ENCODE measurements around the gene CAST.
A peak's percentile ranks its signal among the peaks of the same experiment; 100 is the strongest.

Gene CAST

GRCh38 chr5:96642281-96642640 is 19.9 kb upstream of the CAST start:
- DNase-seq (ENCODE audit: low read depth in 2 of 2), result no peak

GRCh38 chr5:96645091-96645490 is 17.1 kb upstream of the CAST start:
- no peak for DNase-seq (ENCODE audit: low read depth in 2 of 2)

- DNase-seq (ENCODE audit: low read depth in 2 of 2), result no peak
Measured at GRCh38 chr5:96648023-96648422, 14.2 kb upstream of the CAST start.

- no peak for DNase-seq (ENCODE audit: low read depth in 2 of 2)
Measured at GRCh38 chr5:96648593-96648992, 13.6 kb upstream of the CAST start.

GRCh38 chr5:96649251-96649662 is 12.9 kb upstream of the CAST start:
- no peak for DNase-seq (ENCODE audit: low read depth in 2 of 2)

- DNase-seq (ENCODE audit: low read depth in 2 of 2), result no peak
Measured at GRCh38 chr5:96649681-96650540, 12.3 kb upstream of the CAST start.

- DNase-seq (ENCODE audit: low read depth in 2 of 2), result no peak
Measured at GRCh38 chr5:96651047-96651446, 11.1 kb upstream of the CAST start.

GRCh38 chr5:96651948-96652753 is 10.0 kb upstream of the CAST start:
- DNase-seq (ENCODE audit: low read depth in 2 of 2), result no peak

- DNase-seq (ENCODE audit: low read depth in 2 of 2), result no peak
Measured at GRCh38 chr5:96652769-96653454, 9.3 kb upstream of the CAST start.

- DNase-seq (ENCODE audit: low read depth in 2 of 2), result no peak
Measured at GRCh38 chr5:96654209-96654608, 8.0 kb upstream of the CAST start.

GRCh38 chr5:96655085-96655484 is 7.1 kb upstream of the CAST start:
- no peak for DNase-seq (ENCODE audit: low read depth in 2 of 2)

- DNase-seq (ENCODE audit: low read depth in 2 of 2), result no peak
Measured at GRCh38 chr5:96655506-96655905, 6.7 kb upstream of the CAST start.

- DNase-seq (ENCODE audit: low read depth in 2 of 2), result peak; percentile 86 to 87
Measured at GRCh38 chr5:96657068-96657467, 5.1 kb upstream of the CAST start.

GRCh38 chr5:96658272-96658671 is 3.9 kb upstream of the CAST start:
- DNase-seq (ENCODE audit: low read depth in 2 of 2), result no peak

- no peak for DNase-seq (ENCODE audit: low read depth in 2 of 2)
Measured at GRCh38 chr5:96659170-96659569, 3.0 kb upstream of the CAST start.

- DNase-seq (ENCODE audit: low read depth in 2 of 2), result no peak
Measured at GRCh38 chr5:96660971-96661854, 963 bp upstream of the CAST start.

- DNase-seq (ENCODE audit: low read depth in 2 of 2), result peak in 1 of 2 experiments; percentile 56
Measured at GRCh38 chr5:96662725-96663518, 746 bp downstream of the CAST start.

GRCh38 chr5:96663608-96664007 is 1.4 kb downstream of the CAST start:
- no peak for DNase-seq (ENCODE audit: low read depth in 2 of 2)

GRCh38 chr5:96664669-96665068 is 2.5 kb downstream of the CAST start:
- no peak for DNase-seq (ENCODE audit: low read depth in 2 of 2)

- DNase-seq (ENCODE audit: low read depth in 2 of 2), result no peak
Measured at GRCh38 chr5:96668725-96669124, 6.5 kb downstream of the CAST start.

GRCh38 chr5:96669909-96670308 is 7.7 kb downstream of the CAST start:
- no peak for DNase-seq (ENCODE audit: low read depth in 2 of 2)

All from fibroblast of skin of left quadriceps (primary cell).